ENCODE data around the gene NHERF2.

Gene NHERF2

GRCh38 chr16:2037115-2037514, 10.4 kb downstream of the NHERF2 start:
- no peak for DNase-seq (ENCODE audit: low read depth, low spot score)
- no peak overlapping the region for H3K4me3 ChIP-seq (ENCODE audit: low read depth, low read length)
- in situ Hi-C loops (cut with HindIII; ENCODE audit: low sequenced_read_pairs) = no loop called here
- no peak for TF ChIP-seq CTCF (IDR thresholded peaks at IDR 0.05; ENCODE audit: low read depth, low read length)

- in situ Hi-C loops (cut with HindIII; ENCODE audit: low sequenced_read_pairs) = no loop called here
- no peak for DNase-seq (ENCODE audit: low read depth, low spot score)
- no peak for TF ChIP-seq CTCF (IDR thresholded peaks at IDR 0.05; ENCODE audit: low read depth, low read length)
- H3K4me3 ChIP-seq (ENCODE audit: low read depth, low read length) = no peak overlapping the region
Measured at GRCh38 chr16:2037647-2038381, 11.1 kb downstream of the NHERF2 start.

- no peak for DNase-seq (ENCODE audit: low read depth, low spot score)
- in situ Hi-C loops (cut with HindIII; ENCODE audit: low sequenced_read_pairs) = no loop called here
- TF ChIP-seq CTCF (IDR thresholded peaks at IDR 0.05; ENCODE audit: low read depth, low read length) = no peak
- H3K4me3 ChIP-seq (ENCODE audit: low read depth, low read length) = no peak overlapping the region
Measured at GRCh38 chr16:2038382-2039231, 11.9 kb downstream of the NHERF2 start.

GRCh38 chr16:2039274-2040031, 12.8 kb downstream of the NHERF2 start:
- no peak overlapping the region for H3K4me3 ChIP-seq (ENCODE audit: low read depth, low read length)
- peak; percentile 62 for DNase-seq (ENCODE audit: low read depth, low spot score)
- TF ChIP-seq CTCF (IDR thresholded peaks at IDR 0.05; ENCODE audit: low read depth, low read length) = no peak
- in situ Hi-C loops (cut with HindIII; ENCODE audit: low sequenced_read_pairs) = no loop called here

- DNase-seq (ENCODE audit: low read depth, low spot score) = no peak
- no peak for TF ChIP-seq CTCF (IDR thresholded peaks at IDR 0.05; ENCODE audit: low read depth, low read length)
- in situ Hi-C loops (cut with HindIII; ENCODE audit: low sequenced_read_pairs) = no loop called here
- H3K4me3 ChIP-seq (ENCODE audit: low read depth, low read length) = no peak overlapping the region
Measured at GRCh38 chr16:2040041-2040786, 13.5 kb downstream of the NHERF2 start.

All from astrocyte of the spinal cord (primary cell).